Measurements from ENCODE around the gene FILIP1L. TPM values are rescaled to one million over a fixed set of nuclear protein-coding genes. Genes with fewer than 3 reads are reported as not detected.

FILIP1L gene
- total and polyA plus RNA-seq, 8 donors, result 10.6 to 98.4 (median 57.0) TPM

DNA sequence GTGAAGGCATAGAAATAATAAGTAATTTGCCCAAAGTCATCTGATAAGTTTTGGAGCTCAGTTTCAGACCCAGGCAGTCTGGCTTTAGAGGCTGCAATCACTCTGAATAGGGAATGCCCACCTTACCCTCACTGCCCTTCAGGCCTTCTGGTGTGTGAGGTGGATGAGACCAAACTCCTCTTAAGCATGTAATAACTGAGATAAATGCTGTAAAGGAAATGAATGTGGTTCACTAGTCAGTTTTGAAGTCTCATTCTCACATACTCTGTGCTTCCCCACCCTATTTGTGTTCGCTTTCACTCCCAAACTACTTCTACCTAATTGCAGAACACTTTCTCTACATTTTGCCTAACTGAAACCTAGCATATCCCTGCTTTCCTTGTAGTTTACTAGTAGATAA is 144.1 kb downstream of the FILIP1L start:
- H3K9me3 ChIP-seq, result no peaks in the 10 kb centered on the region
- 80 to 98% (median 97%) methylated on average over 1 of the region's 1 CpG for WGBS, 5 donors

GRCh38 chr3:99969136-99969535 is 145.2 kb downstream of the FILIP1L start:
- Histone ChIP-seq H3K27me3 (no peaks in the 10 kb centered on the region), H3K4me3 (no peak overlapping the region), H3K9me3 (no peaks in the 10 kb centered on the region), H3K36me3 (no peaks in the 10 kb centered on the region), H3K27ac (no peak overlapping the region), H3K4me1 (peaks cover 13 to 43% (median 26%) of the 10 kb centered on the region in 4 donors)
- DNase-seq, result no peak
- TF ChIP-seq POLR2AphosphoS5 (IDR thresholded peaks at IDR 0.05) (no peak), EP300 (IDR thresholded peaks at IDR 0.05) (no peak), POLR2A (IDR thresholded peaks at IDR 0.05) (no peak)
- TF ChIP-seq, protein P1, sequence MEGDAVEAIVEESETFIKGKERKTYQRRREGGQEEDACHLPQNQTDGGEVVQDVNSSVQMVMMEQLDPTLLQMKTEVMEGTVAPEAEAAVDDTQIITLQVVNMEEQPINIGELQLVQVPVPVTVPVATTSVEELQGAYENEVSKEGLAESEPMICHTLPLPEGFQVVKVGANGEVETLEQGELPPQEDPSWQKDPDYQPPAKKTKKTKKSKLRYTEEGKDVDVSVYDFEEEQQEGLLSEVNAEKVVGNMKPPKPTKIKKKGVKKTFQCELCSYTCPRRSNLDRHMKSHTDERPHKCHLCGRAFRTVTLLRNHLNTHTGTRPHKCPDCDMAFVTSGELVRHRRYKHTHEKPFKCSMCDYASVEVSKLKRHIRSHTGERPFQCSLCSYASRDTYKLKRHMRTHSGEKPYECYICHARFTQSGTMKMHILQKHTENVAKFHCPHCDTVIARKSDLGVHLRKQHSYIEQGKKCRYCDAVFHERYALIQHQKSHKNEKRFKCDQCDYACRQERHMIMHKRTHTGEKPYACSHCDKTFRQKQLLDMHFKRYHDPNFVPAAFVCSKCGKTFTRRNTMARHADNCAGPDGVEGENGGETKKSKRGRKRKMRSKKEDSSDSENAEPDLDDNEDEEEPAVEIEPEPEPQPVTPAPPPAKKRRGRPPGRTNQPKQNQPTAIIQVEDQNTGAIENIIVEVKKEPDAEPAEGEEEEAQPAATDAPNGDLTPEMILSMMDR (IDR thresholded peaks at IDR 0.05), result no peak
- 78 to 88% (median 85%) methylated on average over 3 of the region's 3 CpGs for WGBS, 5 donors
- intact Hi-C loops (cut with DNase I; ENCODE audit: low total_unique reads), result no loop called here

More for the DNA sequence above, 144.1 kb downstream of the FILIP1L start:
- H3K27me3 ChIP-seq, result no peaks in the 10 kb centered on the region
- no peak overlapping the region for H3K4me3 ChIP-seq
- no peak overlapping the region for H3K27ac ChIP-seq
- intact Hi-C loops (cut with DNase I; ENCODE audit: low total_unique reads), result no loop called here
- TF ChIP-seq POLR2A (IDR thresholded peaks at IDR 0.05), result no peak
- no peak for TF ChIP-seq EP300 (IDR thresholded peaks at IDR 0.05)
- TF ChIP-seq, protein P1 (IDR thresholded peaks at IDR 0.05), result no peak
- TF ChIP-seq POLR2AphosphoS5 (IDR thresholded peaks at IDR 0.05), result no peak
- DNase-seq, result no peak
- peaks cover 13 to 34% (median 23%) of the 10 kb centered on the region in 4 donors for H3K4me1 ChIP-seq
- no peaks in the 10 kb centered on the region for H3K36me3 ChIP-seq

DNA sequence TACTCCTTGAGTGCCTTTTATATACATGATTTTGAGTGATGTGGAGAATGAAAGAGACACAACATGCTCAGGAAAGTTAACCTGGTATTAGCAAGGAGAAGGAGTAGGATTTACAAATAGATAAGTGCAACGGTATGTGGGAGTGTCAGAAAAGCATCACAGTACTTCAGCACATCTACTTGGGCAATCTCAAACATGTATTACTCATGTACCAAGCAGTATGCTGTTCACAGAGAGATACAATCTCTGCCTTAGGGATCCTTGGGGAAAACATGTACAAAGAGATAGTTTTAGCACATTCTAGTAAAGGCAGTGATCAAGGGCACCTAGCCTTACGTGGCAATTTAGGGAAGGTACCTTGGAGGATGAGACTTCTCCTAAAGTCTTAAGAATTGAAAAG is 146.5 kb downstream of the FILIP1L start:
- H3K9me3 ChIP-seq, result no peaks in the 10 kb centered on the region
- no peaks in the 10 kb centered on the region for H3K27me3 ChIP-seq
- DNase-seq, result no peak
- intact Hi-C loops (cut with DNase I; ENCODE audit: low total_unique reads), result no loop called here
- H3K27ac ChIP-seq, result peak overlapping the region in 2 of 5 donors; percentile 70 to 81
- WGBS, 5 donors, result 74 to 83% (median 81%) methylated on average over 2 of the region's 2 CpGs
- no peak overlapping the region for H3K4me3 ChIP-seq
- H3K36me3 ChIP-seq, result no peaks in the 10 kb centered on the region
- H3K4me1 ChIP-seq, result peaks cover 13 to 47% (median 26%) of the 10 kb centered on the region in 4 donors
- TF ChIP-seq POLR2A (IDR thresholded peaks at IDR 0.05) (no peak), POLR2AphosphoS5 (IDR thresholded peaks at IDR 0.05) (no peak), EP300 (IDR thresholded peaks at IDR 0.05) (no peak)
- TF ChIP-seq, protein P1 (IDR thresholded peaks at IDR 0.05), result no peak

DNA sequence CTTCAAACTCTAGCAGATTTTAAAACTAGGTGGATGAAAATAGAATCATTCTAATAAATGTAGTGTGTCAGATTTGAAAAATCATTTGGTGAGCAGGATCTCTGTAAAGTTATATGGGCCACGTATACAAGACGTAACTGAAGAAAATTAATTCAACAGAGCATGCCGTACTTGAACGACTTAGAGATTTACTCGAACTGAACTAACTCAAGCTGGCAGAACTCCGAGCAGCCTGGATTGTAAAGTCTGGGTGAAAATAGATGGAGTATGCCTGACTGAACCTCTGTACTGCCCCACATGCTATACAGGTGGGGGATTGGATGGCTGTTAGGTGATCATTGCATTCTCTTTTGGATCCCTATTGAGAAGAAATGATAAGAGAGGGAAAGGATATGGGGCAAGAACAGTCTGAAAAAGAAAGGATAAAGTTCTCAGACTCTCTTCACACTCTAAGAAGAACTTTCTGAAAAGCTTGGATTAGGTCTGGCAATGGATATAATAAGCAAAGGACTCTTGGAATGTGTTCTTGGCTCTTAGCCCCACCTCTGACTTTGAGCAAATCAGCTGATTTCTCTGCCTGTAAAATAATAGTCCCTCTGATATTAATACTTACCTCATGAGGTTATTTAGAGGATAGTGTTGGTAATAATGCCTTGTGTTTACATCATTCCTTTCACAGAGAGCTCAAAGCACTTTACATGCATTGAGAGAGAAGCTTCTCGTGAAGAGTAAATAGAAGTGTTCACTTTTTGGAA is 147.5 kb downstream of the FILIP1L start:
- Histone ChIP-seq H3K4me3 (no peak overlapping the region), H3K27ac (peak overlapping the region; percentile 62 to 81 (median 74)), H3K9me3 (no peaks in the 10 kb centered on the region), H3K4me1 (peaks cover 13 to 42% (median 26%) of the 10 kb centered on the region in 4 donors), H3K36me3 (no peaks in the 10 kb centered on the region), H3K27me3 (no peaks in the 10 kb centered on the region)
- DNase-seq, result peak in 1 of 2 donors; percentile 62
- 73 to 82% (median 80%) methylated on average over 7 of the region's 7 CpGs for WGBS, 5 donors
- intact Hi-C loops (cut with DNase I; ENCODE audit: low total_unique reads), result no loop called here
- TF ChIP-seq POLR2AphosphoS5 (IDR thresholded peaks at IDR 0.05) (peak in 1 of 3 donors; percentile 12), EP300 (IDR thresholded peaks at IDR 0.05) (no peak)
- TF ChIP-seq, protein P1 (IDR thresholded peaks at IDR 0.05), result no peak

Data from stomach (tissue), 9 donors.